Hepatocyte (in vitro differentiated cells): ENCODE measurements around the gene KCTD17. TPM values are rescaled to one million over a fixed set of nuclear protein-coding genes. Genes with fewer than 3 reads are reported as not detected.

Experiments
- DNase-seq: peaks from one replicate; pipeline ENCODE4 v3.0.0-alpha.2; 2016; ENCODE audit warnings: low spot score
- H2AFZ ChIP-seq: fragments of 200-600 bp; sonication (generic); 2 replicates; pipeline ENCODE4 v1.6.0; 2016; ENCODE audit warnings: antibody characterized with exemption, mild to moderate bottlenecking
- H3K27ac ChIP-seq: fragments of 200-600 bp; sonication (generic); 2 replicates; pipeline ENCODE4 v1.5.1; 2016; ENCODE audit warnings: mild to moderate bottlenecking
- H3K27me3 ChIP-seq: fragments of 200-600 bp; sonication (generic); 2 replicates; pipeline ENCODE4 v1.6.1; 2016
- H3K36me3 ChIP-seq: fragments of 200-600 bp; sonication (generic); replicated peaks from 2 replicates; pipeline ENCODE4 v1.5.1; 2016; ENCODE audit warnings: low read depth; ENCODE audit not compliant: insufficient read depth
- H3K4me1 ChIP-seq: fragments of 200-600 bp; sonication (generic); 2 replicates; pipeline ENCODE4 v1.5.1; 2016; ENCODE audit warnings: mild to moderate bottlenecking, moderate library complexity; ENCODE audit not compliant: insufficient read depth
- H3K4me2 ChIP-seq: fragments of 200-600 bp; sonication (generic); 2 replicates; pipeline ENCODE4 v1.6.0; 2016
- H3K4me3 ChIP-seq: fragments of 200-600 bp; sonication (generic); 2 replicates; pipeline ENCODE4 v1.5.1; 2016; ENCODE audit warnings: mild to moderate bottlenecking
- H3K79me2 ChIP-seq: fragments of 200-600 bp; sonication (generic); 2 replicates; pipeline ENCODE4 v1.6.0; 2017; ENCODE audit warnings: mild to moderate bottlenecking
- H3K9me2 ChIP-seq: fragments of 200-600 bp; sonication (generic); replicated peaks from 2 replicates; pipeline ENCODE4 v1.6.0; 2017; ENCODE audit warnings: mild to moderate bottlenecking; ENCODE audit not compliant: insufficient read depth
- H3K9me3 ChIP-seq: fragments of 200-600 bp; sonication (generic); 2 replicates; pipeline ENCODE4 v1.5.1; 2016; ENCODE audit warnings: low read depth, mild to moderate bottlenecking
- H4K20me1 ChIP-seq: fragments of 200-600 bp; sonication (generic); 2 replicates; pipeline ENCODE4 v1.6.0; 2016; ENCODE audit warnings: mild to moderate bottlenecking; ENCODE audit not compliant: insufficient read depth, poor library complexity, severe bottlenecking
- CTCF ChIP-seq: fragments of 200-600 bp; sonication (generic); IDR thresholded peaks from 2 replicates; pipeline ENCODE4 v1.5.1; 2016; ENCODE audit warnings: antibody characterized with exemption, mild to moderate bottlenecking; ENCODE audit not compliant: poor library complexity
- EZH2 ChIP-seq: fragments of 200-600 bp; sonication (generic); IDR thresholded peaks from 2 replicates; pipeline ENCODE4 v1.6.1; 2016; ENCODE audit warnings: antibody characterized with exemption, mild to moderate bottlenecking, borderline replicate concordance
- EZH2phosphoT487 ChIP-seq: fragments of 200-600 bp; sonication (generic); IDR thresholded peaks from one replicate; pipeline ENCODE4 v1.6.1; 2018; ENCODE audit warnings: antibody characterized with exemption, mild to moderate bottlenecking, low read depth, moderate library complexity; ENCODE audit not compliant: unreplicated experiment, severe bottlenecking
- WGBS: methylation state at CpG from one replicate; pipeline ENCODE4 v1.1.6; 2016; ENCODE audit warnings: low lambda C conversion rate; ENCODE audit errors: missing lambda C conversion rate; 5-methylcytosine and 5-hydroxymethylcytosine counted together
- polyA plus RNA-seq: library from polyadenylated mRNA; unstranded; fragments of >200 nt; fragmentation: Nextera tagmentation; extraction: Ambion mirVana; gene quantifications from 2 replicates; pipeline ENCODE4 v1.2.1, GENCODE V29; 2016
- total RNA-seq: library from RNA; depleted of rRNA; stranded (reverse); fragments of >200 nt; gene quantifications from 2 replicates; pipeline ENCODE4 v1.2.3, GENCODE V29; 2014

KCTD17 gene
- total and polyA plus RNA-seq, 2 experiments from 2014 or later = 15.2 to 25.4 TPM

- Histone ChIP-seq H3K4me3 (no peak overlapping the region), H3K4me1 (no peaks in the 10 kb centered on the region), H4K20me1 (no peaks in the 10 kb centered on the region), H2AFZ (no peak overlapping the region), H3K9me2 (no peaks in the 10 kb centered on the region), H3K4me2 (no peak overlapping the region), H3K27ac (no peak overlapping the region), H3K9me3 (no peaks in the 10 kb centered on the region), H3K79me2 (no peaks in the 10 kb centered on the region), H3K27me3 (no peaks in the 10 kb centered on the region), H3K36me3 (no peaks in the 10 kb centered on the region)
- TF ChIP-seq EZH2 = no peak
- no peak for TF ChIP-seq CTCF
- no peak for TF ChIP-seq EZH2phosphoT487
- no peak for DNase-seq
- 66% methylated on average over 3 of the region's 7 CpGs for WGBS
These were observed 10.8 kb downstream of the KCTD17 start for GRCh38 chr22:37062376-37062675.

DNA sequence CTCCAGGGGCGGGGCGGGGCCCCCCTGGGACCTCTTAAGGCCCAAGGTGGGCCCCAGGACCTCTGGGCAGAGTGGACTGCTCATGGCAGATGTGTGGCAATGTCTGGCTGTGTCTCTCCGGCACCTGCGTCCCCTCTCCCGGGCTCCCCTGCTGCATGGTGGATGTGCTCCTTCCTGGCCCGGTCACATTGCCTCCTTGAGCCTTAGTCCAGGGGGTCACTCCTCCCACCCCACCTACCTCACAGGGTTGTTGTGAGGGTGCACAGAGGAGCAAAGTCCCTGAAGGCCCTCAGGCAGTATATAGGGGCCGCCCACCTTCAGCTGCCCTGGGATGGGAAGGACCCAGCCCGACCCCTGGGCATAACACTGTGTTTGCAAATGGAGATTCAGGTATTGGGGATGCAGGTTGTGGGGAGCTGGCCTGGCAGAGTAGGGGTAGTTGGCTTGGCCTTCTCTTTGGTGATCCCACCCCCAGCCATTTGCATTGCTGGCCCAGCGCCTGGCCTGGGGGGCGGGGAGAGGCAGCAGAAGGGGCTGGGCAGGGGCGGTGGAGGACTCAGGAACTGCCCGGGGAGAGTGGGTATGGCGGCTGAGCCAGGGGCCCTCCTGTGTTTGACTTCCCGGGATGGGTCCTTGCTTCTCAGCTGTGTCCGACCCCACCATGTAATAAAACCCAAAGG, 11.3 kb downstream of the KCTD17 start:
- Histone ChIP-seq H3K4me2 (no peak overlapping the region), H3K9me2 (no peaks in the 10 kb centered on the region), H3K27ac (no peak overlapping the region), H3K27me3 (peaks cover 2% of the 10 kb centered on the region), H4K20me1 (no peaks in the 10 kb centered on the region), H3K4me1 (no peaks in the 10 kb centered on the region), H3K79me2 (no peaks in the 10 kb centered on the region), H3K9me3 (no peaks in the 10 kb centered on the region), H3K36me3 (no peaks in the 10 kb centered on the region), H3K4me3 (no peak overlapping the region), H2AFZ (no peak overlapping the region)
- no peak for DNase-seq
- TF ChIP-seq EZH2phosphoT487 (no peak), CTCF (no peak), EZH2 (no peak)
- WGBS = 75% methylated on average over 12 of the region's 15 CpGs

- Histone ChIP-seq H3K27me3 (peaks cover 11% of the 10 kb centered on the region), H2AFZ (no peak overlapping the region), H3K4me2 (no peak overlapping the region), H3K36me3 (no peaks in the 10 kb centered on the region), H3K9me2 (no peaks in the 10 kb centered on the region), H3K4me3 (no peak overlapping the region), H3K27ac (no peak overlapping the region), H4K20me1 (no peaks in the 10 kb centered on the region), H3K79me2 (no peaks in the 10 kb centered on the region), H3K9me3 (no peaks in the 10 kb centered on the region), H3K4me1 (peaks cover 2% of the 10 kb centered on the region)
- TF ChIP-seq EZH2phosphoT487 (no peak), EZH2 (no peak), CTCF (no peak)
- WGBS = 92% methylated on average over 27 of the region's 28 CpGs
- no peak for DNase-seq
These were observed 12.2 kb downstream of the KCTD17 start for GRCh38 chr22:37063431-37064420.
